ENCODE results near the gene GALNT7.

GRCh38 chr4:173151496-173151895, 17.1 kb upstream of the GALNT7 start:
- TF ChIP-seq, protein P1, sequence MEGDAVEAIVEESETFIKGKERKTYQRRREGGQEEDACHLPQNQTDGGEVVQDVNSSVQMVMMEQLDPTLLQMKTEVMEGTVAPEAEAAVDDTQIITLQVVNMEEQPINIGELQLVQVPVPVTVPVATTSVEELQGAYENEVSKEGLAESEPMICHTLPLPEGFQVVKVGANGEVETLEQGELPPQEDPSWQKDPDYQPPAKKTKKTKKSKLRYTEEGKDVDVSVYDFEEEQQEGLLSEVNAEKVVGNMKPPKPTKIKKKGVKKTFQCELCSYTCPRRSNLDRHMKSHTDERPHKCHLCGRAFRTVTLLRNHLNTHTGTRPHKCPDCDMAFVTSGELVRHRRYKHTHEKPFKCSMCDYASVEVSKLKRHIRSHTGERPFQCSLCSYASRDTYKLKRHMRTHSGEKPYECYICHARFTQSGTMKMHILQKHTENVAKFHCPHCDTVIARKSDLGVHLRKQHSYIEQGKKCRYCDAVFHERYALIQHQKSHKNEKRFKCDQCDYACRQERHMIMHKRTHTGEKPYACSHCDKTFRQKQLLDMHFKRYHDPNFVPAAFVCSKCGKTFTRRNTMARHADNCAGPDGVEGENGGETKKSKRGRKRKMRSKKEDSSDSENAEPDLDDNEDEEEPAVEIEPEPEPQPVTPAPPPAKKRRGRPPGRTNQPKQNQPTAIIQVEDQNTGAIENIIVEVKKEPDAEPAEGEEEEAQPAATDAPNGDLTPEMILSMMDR (IDR thresholded peaks at IDR 0.05; ENCODE audit: low read depth, low read length), result no peak
- no peak for TF ChIP-seq EZH2phosphoT487 (IDR thresholded peaks at IDR 0.05; ENCODE audit: low read depth)
